Keratinocyte (primary cell): ENCODE results near the gene GIPR. TPM values are rescaled to one million over a fixed set of nuclear protein-coding genes. Genes with fewer than 3 reads are reported as not detected.

Experiments used
- DNase-seq: peaks from one replicate; pipeline ENCODE4 v3.0.0-alpha.2; 2011; ENCODE audit warnings: low read depth, missing footprints, low spot score
- FAIRE-seq: peaks from 2 replicates; lab custom pipeline; 2011; peaks lifted over from hg19 to GRCh38; lab: Jason Lieb, UNC
- H2AFZ ChIP-seq: 2 replicates; pipeline ENCODE4 v1.6.0; 2012; ENCODE audit warnings: low read length, control low read depth, inconsistent platforms; ENCODE audit not compliant: control insufficient read depth
- H3K27ac ChIP-seq: 2 replicates; pipeline ENCODE4 v1.5.1; 2011; ENCODE audit warnings: low read length; ENCODE audit not compliant: control insufficient read depth, insufficient read depth
- H3K27me3 ChIP-seq: 3 replicates; pipeline ENCODE4 v1.6.0; 2011; ENCODE audit warnings: low read length; ENCODE audit not compliant: control insufficient read depth, insufficient read depth; ENCODE audit errors: extremely low read depth
- H3K36me3 ChIP-seq, 2 experiments: 2 replicates in 1 of 2; 3 replicates in 1 of 2; pipeline ENCODE4 v1.5.1; 2011; ENCODE audit warnings: low read length in 2 of 2, mild to moderate bottlenecking in 1 of 2; ENCODE audit not compliant: control insufficient read depth in 2 of 2, insufficient read depth in 2 of 2; ENCODE audit errors: extremely low read depth in 1 of 2
- H3K4me1 ChIP-seq: 3 replicates; pipeline ENCODE4 v1.5.1; 2011; ENCODE audit warnings: low read length; ENCODE audit not compliant: control insufficient read depth, insufficient read depth; ENCODE audit errors: extremely low read depth
- H3K4me2 ChIP-seq: 3 replicates; pipeline ENCODE4 v1.6.0; 2011; ENCODE audit warnings: low read depth, low read length; ENCODE audit not compliant: control insufficient read depth, insufficient read depth; ENCODE audit errors: extremely low read depth
- H3K4me3 ChIP-seq, 3 experiments: fragments of 200-600 bp in 1 of 3; sonication (generic) in 1 of 3; 2 replicates in 2 of 3; 3 replicates in 1 of 3; pipeline ENCODE4 v1.5.1; 2011 to 2016; ENCODE audit warnings: low read length in 3 of 3, mild to moderate bottlenecking in 3 of 3, control low read depth in 2 of 3, inconsistent platforms in 1 of 3, low read depth in 1 of 3, mixed read lengths in 1 of 3, mixed run types in 1 of 3, moderate library complexity in 1 of 3; ENCODE audit not compliant: control insufficient read depth in 2 of 3, insufficient read depth in 2 of 3; ENCODE audit errors: extremely low read depth in 1 of 3
- H3K79me2 ChIP-seq: 2 replicates; pipeline ENCODE4 v1.6.0; 2012; ENCODE audit warnings: low read length; ENCODE audit not compliant: control insufficient read depth, insufficient read depth
- H3K9ac ChIP-seq: 3 replicates; pipeline ENCODE4 v1.6.0; 2011; ENCODE audit warnings: low read length; ENCODE audit not compliant: control insufficient read depth, insufficient read depth; ENCODE audit errors: extremely low read depth
- H3K9me1 ChIP-seq: 3 replicates; pipeline ENCODE4 v1.6.0; 2011; ENCODE audit warnings: low read length; ENCODE audit not compliant: control insufficient read depth, insufficient read depth; ENCODE audit errors: extremely low read depth
- H3K9me3 ChIP-seq: 2 replicates; pipeline ENCODE4 v1.5.1; 2012; ENCODE audit warnings: low read depth, low read length; ENCODE audit not compliant: control insufficient read depth
- H4K20me1 ChIP-seq: 3 replicates; pipeline ENCODE4 v1.6.0; 2011; ENCODE audit warnings: low read length; ENCODE audit not compliant: control insufficient read depth, insufficient read depth; ENCODE audit errors: extremely low read depth
- CTCF ChIP-seq, 3 experiments: IDR thresholded peaks in 1 of 3; conservative IDR thresholded peaks in 1 of 3; optimal IDR thresholded peaks in 1 of 3; 2 replicates in 2 of 3; 3 replicates in 1 of 3; pipeline versions ENCODE3 to v1.5.1; 2011; ENCODE audit warnings: low read length in 3 of 3, mild to moderate bottlenecking in 3 of 3, moderate library complexity in 2 of 3, control low read depth in 1 of 3, inconsistent platforms in 1 of 3; ENCODE audit not compliant: insufficient read depth in 2 of 3; ENCODE audit errors: extremely low read depth in 1 of 3
- EZH2 ChIP-seq: IDR thresholded peaks from one replicate; pipeline ENCODE4 v1.6.1; 2012; ENCODE audit warnings: inconsistent platforms, mild to moderate bottlenecking, low read length, moderate library complexity
- dilution Hi-C: fragments of 300-500 bp; cut with MboI; formaldehyde crosslinking; loops from one replicate; pipeline ENCODE4 v1.7.0; 2020; ENCODE audit warnings: low sequenced_read_pairs; ENCODE audit not compliant: extremely low pct_ligation_motif_present
- polyA plus RNA-seq, 5 experiments: library from polyadenylated mRNA; depleted of rRNA in 3 of 5; stranded (reverse) in 3 of 5; stranded (forward) in 1 of 5; unstranded in 1 of 5; fragments of >200 nt; gene quantifications; 1 replicate in 1 of 5; 2 replicates in 3 of 5; 3 replicates in 1 of 5; pipeline versions ENCODE4 v1.2.1 to v1.2.3, GENCODE V29; 2011 to 2012; ENCODE audit warnings: missing spikeins in 2 of 5, low read depth in 1 of 5, low replicate concordance in 1 of 5
- small RNA-seq, 3 experiments: library from RNA; depleted of rRNA; stranded (forward); fragments of <200 nt; gene quantifications; one replicate each; pipeline ENCODE3, GENCODE V24; 2012; ENCODE audit warnings: low read depth in 3 of 3, low replicate concordance in 1 of 3; ENCODE audit not compliant: insufficient read length in 3 of 3

GIPR gene
- polyA plus RNA-seq, 1 donor (not counting 4 experiments of a cell fraction or from before 2014, with no cell fraction given) = 1.4 TPM

- peak; percentile 78 for FAIRE-seq
These were observed 61.8 kb downstream of the GIPR start for GRCh38 chr19:45729800-45730290.

GRCh38 chr19:45730368-45731288 is 62.6 kb downstream of the GIPR start, which contains the start of gene FBXO46:
Gene FBXO46, minus strand, starts transcription at chr19:45730896. Its CDS starts 17,401 bp downstream, at chr19:45713495.
- peak; percentile 91 for DNase-seq
- Histone ChIP-seq H3K36me3 (no peaks in the 10 kb centered on the region), H3K9me1 (no peaks in the 10 kb centered on the region), H3K9me3 (no peaks in the 10 kb centered on the region), H3K27ac (peak within 1 kb of the TSS; percentile 82), H3K4me1 (peaks cover 18% of the 10 kb centered on the region), H3K9ac (peak within 1 kb of the TSS; percentile 97), H3K27me3 (no peaks in the 10 kb centered on the region), H3K4me2 (peak within 1 kb of the TSS; percentile 95), H3K4me3 (peak within 1 kb of the TSS; percentile 86 to 99 (median 97)), H3K79me2 (peaks cover 48% of the 10 kb centered on the region), H2AFZ (peak within 1 kb of the TSS; percentile 83), H4K20me1 (peaks cover 5% of the 10 kb centered on the region)
- FAIRE-seq = peak; percentile 83
- TF ChIP-seq EZH2 = no peak
- peak in 2 of 3 experiments; percentile 9 to 19 for TF ChIP-seq CTCF (optimal IDR thresholded peaks at IDR 0.05 in 1 of 3, IDR thresholded peaks at IDR 0.05 in 1 of 3, conservative IDR thresholded peaks at IDR 0.05 in 1 of 3; ENCODE audit: extremely low read depth in 1 of 3, insufficient read depth in 2 of 3, low read length in 3 of 3)
- dilution Hi-C loops = no loop called here

More at GRCh38 chr19:45729800-45730290, 61.8 kb downstream of the GIPR start:
- H3K79me2 ChIP-seq = peaks cover 52% of the 10 kb centered on the region
- no peaks in the 10 kb centered on the region for H3K36me3 ChIP-seq
- dilution Hi-C loops = no loop called here
- no peak for DNase-seq
- peak overlapping the region; percentile 97 for H3K9ac ChIP-seq
- H3K9me1 ChIP-seq = no peaks in the 10 kb centered on the region
- H3K4me2 ChIP-seq = peak overlapping the region; percentile 95
- H3K9me3 ChIP-seq = no peaks in the 10 kb centered on the region
- TF ChIP-seq CTCF (optimal IDR thresholded peaks at IDR 0.05 in 1 of 3, IDR thresholded peaks at IDR 0.05 in 1 of 3, conservative IDR thresholded peaks at IDR 0.05 in 1 of 3; ENCODE audit: extremely low read depth in 1 of 3, insufficient read depth in 2 of 3, low read length in 3 of 3) (no peak), EZH2 (no peak)
- peaks cover 5% of the 10 kb centered on the region for H4K20me1 ChIP-seq
- H2AFZ ChIP-seq = peak overlapping the region; percentile 64
- H3K27ac ChIP-seq = peak overlapping the region; percentile 82
- peak overlapping the region; percentile 86 to 99 (median 97) for H3K4me3 ChIP-seq
- H3K27me3 ChIP-seq = no peaks in the 10 kb centered on the region
- H3K4me1 ChIP-seq = peaks cover 15% of the 10 kb centered on the region

Small RNAs within 50 kb of the gene (small RNA-seq; reads per million reads assigned to genes)
- gene MIR642A (0.07 to 5.0 (median 2.5) reads per million in 3 experiments), gene RN7SL836P (0 reads per million in 3 experiments)

Other genes starting within 250 kb of the GIPR start
- gene ERCC1, start 244.3 kb upstream of the GIPR start, polyA plus RNA-seq = 175 to 250 TPM (median 208 TPM) in 3 replicates
- gene FOSB, start 200.2 kb upstream of the GIPR start, polyA plus RNA-seq = 0.27 to 4.6 TPM (median 3.9 TPM) in 3 replicates
- gene RTN2, start 171.2 kb upstream of the GIPR start, polyA plus RNA-seq = 8.5 to 13.6 TPM (median 12.2 TPM) in 3 replicates
- gene PPM1N, start 169.8 kb upstream of the GIPR start, polyA plus RNA-seq = 1.9 to 2.5 TPM (median 2.0 TPM) in 3 replicates
- 99.0 to 117 TPM (median 110 TPM) in 3 replicates for gene VASP, start 160.7 kb upstream of the GIPR start, polyA plus RNA-seq
- 11.9 to 16.5 TPM (median 16.5 TPM) in 3 replicates for gene OPA3, start 83.4 kb upstream of the GIPR start, polyA plus RNA-seq
- gene GPR4, start 66.0 kb upstream of the GIPR start, polyA plus RNA-seq = 0.13 to 0.14 TPM in 2 of 3 replicates, not detected in the other
- gene EML2, start 28.8 kb upstream of the GIPR start, polyA plus RNA-seq = 35.4 to 43.4 TPM (median 41.8 TPM) in 3 replicates
- 511 to 1,051 TPM (median 836 TPM) in 3 replicates for gene SNRPD2, start 23.7 kb downstream of the GIPR start, polyA plus RNA-seq
- gene QPCTL, start 24.4 kb downstream of the GIPR start, polyA plus RNA-seq = 11.9 to 13.3 TPM (median 13.2 TPM) in 3 replicates
- 2.1 to 2.4 TPM (median 2.4 TPM) in 3 replicates for gene FBXO46, start 62.7 kb downstream of the GIPR start, polyA plus RNA-seq
- not detected in 3 replicates for gene MEIOSIN, start 65.2 kb downstream of the GIPR start, polyA plus RNA-seq
- 1.3 to 2.2 TPM (median 2.0 TPM) in 3 replicates for gene SIX5, start 101.0 kb downstream of the GIPR start, polyA plus RNA-seq
- 7.0 to 12.8 TPM (median 8.1 TPM) in 3 replicates for gene DMPK, start 114.3 kb downstream of the GIPR start, polyA plus RNA-seq
- 10.1 to 16.5 TPM (median 12.5 TPM) in 3 replicates for gene DMWD, start 124.6 kb downstream of the GIPR start, polyA plus RNA-seq
- not detected in 3 replicates for gene RSPH6A, start 147.1 kb downstream of the GIPR start, polyA plus RNA-seq
- gene SYMPK, start 194.9 kb downstream of the GIPR start, polyA plus RNA-seq = 43.8 to 63.2 TPM (median 56.0 TPM) in 3 replicates
- gene FOXA3, start 196.1 kb downstream of the GIPR start, polyA plus RNA-seq = 0.03 to 0.05 TPM in 2 of 3 replicates, not detected in the other
- gene IRF2BP1, start 217.9 kb downstream of the GIPR start, polyA plus RNA-seq = 1.7 to 3.1 TPM (median 3.1 TPM) in 3 replicates
- 1.1 to 1.6 TPM (median 1.3 TPM) in 3 replicates for gene MYPOP, start 234.4 kb downstream of the GIPR start, polyA plus RNA-seq
- gene NANOS2, start 246.6 kb downstream of the GIPR start, polyA plus RNA-seq = not detected in 3 replicates